Neuronal stem cell (in vitro differentiated cells): ENCODE measurements around the gene FDXR.

Experiments
- DNase-seq: peaks from one replicate; pipeline ENCODE4 v3.0.0-alpha.2; 2013; ENCODE audit warnings: low spot score
- H2AFZ ChIP-seq: one replicate; pipeline ENCODE4 v1.6.1; 2013; ENCODE audit warnings: mild to moderate bottlenecking, low read length, inconsistent platforms
- H2AK5ac ChIP-seq: 2 replicates; pipeline ENCODE4 v1.6.1; 2013; ENCODE audit warnings: low read depth, mild to moderate bottlenecking, inconsistent platforms, low read length, moderate library complexity, mixed read lengths
- H2BK120ac ChIP-seq: 2 replicates; pipeline ENCODE4 v1.6.1; 2013; ENCODE audit warnings: low read depth, mild to moderate bottlenecking, inconsistent platforms, low read length, moderate library complexity, mixed read lengths
- H2BK12ac ChIP-seq: one replicate; pipeline ENCODE4 v1.6.1; 2013; ENCODE audit warnings: low read length, inconsistent platforms
- H2BK15ac ChIP-seq: 2 replicates; pipeline ENCODE4 v1.6.1; 2013; ENCODE audit warnings: mild to moderate bottlenecking, low read length, inconsistent platforms, mixed read lengths
- H2BK5ac ChIP-seq: one replicate; pipeline ENCODE4 v1.6.1; 2013; ENCODE audit warnings: inconsistent platforms, mild to moderate bottlenecking, low read length, moderate library complexity
- H3K14ac ChIP-seq: one replicate; pipeline ENCODE4 v1.6.1; 2013; ENCODE audit warnings: low read length, inconsistent platforms
- H3K18ac ChIP-seq: 2 replicates; pipeline ENCODE4 v1.6.1; 2013; ENCODE audit warnings: low read length, inconsistent platforms
- H3K23ac ChIP-seq: 2 replicates; pipeline ENCODE4 v1.6.1; 2013; ENCODE audit warnings: low read depth, mild to moderate bottlenecking, mixed read lengths, low read length, inconsistent platforms; ENCODE audit not compliant: poor library complexity
- H3K27ac ChIP-seq: replicated peaks from 3 replicates; pipeline ENCODE4 v1.5.1; 2013; ENCODE audit warnings: low read length, inconsistent platforms
- H3K27me3 ChIP-seq, 3 experiments: 2 replicates each; pipeline ENCODE4 v1.6.1; 2013; ENCODE audit warnings: low read length in 3 of 3, mild to moderate bottlenecking in 2 of 3, inconsistent platforms in 1 of 3, low read depth in 1 of 3, mixed read lengths in 1 of 3, moderate library complexity in 1 of 3; ENCODE audit not compliant: control insufficient read depth in 3 of 3, insufficient read depth in 3 of 3
- H3K36me3 ChIP-seq, 2 donors: replicated peaks in 1 of 2; 2 replicates each; pipeline ENCODE4 v1.6.1; 2013; ENCODE audit warnings: low read length in 2 of 2; ENCODE audit not compliant: control insufficient read depth in 2 of 2, insufficient read depth in 2 of 2
- H3K4ac ChIP-seq: 2 replicates; pipeline ENCODE4 v1.6.1; 2013; ENCODE audit warnings: inconsistent platforms, mild to moderate bottlenecking, low read length, moderate library complexity
- H3K4me1 ChIP-seq, 2 donors: 1 replicate in 1 of 2; 2 replicates in 1 of 2; pipeline ENCODE4 v1.6.1; 2013; ENCODE audit warnings: low read length in 2 of 2, low read depth in 1 of 2; ENCODE audit not compliant: control insufficient read depth in 2 of 2, insufficient read depth in 1 of 2
- H3K4me2 ChIP-seq: one replicate; pipeline ENCODE4 v1.6.1; 2013; ENCODE audit warnings: mild to moderate bottlenecking, low read length, inconsistent platforms; ENCODE audit not compliant: insufficient read depth, poor library complexity, severe bottlenecking
- H3K4me3 ChIP-seq, 2 donors: 2 replicates each; pipeline ENCODE4 v1.5.1; 2013; ENCODE audit warnings: low read length in 2 of 2, mild to moderate bottlenecking in 2 of 2, inconsistent platforms in 1 of 2, moderate library complexity in 1 of 2
- H3K79me1 ChIP-seq: one replicate; pipeline ENCODE4 v1.6.1; 2013; ENCODE audit warnings: low read depth, mild to moderate bottlenecking, inconsistent platforms, low read length, moderate library complexity
- H3K9ac ChIP-seq: one replicate; pipeline ENCODE4 v1.6.1; 2013; ENCODE audit warnings: mild to moderate bottlenecking, low read depth, low read length, inconsistent platforms; ENCODE audit not compliant: poor library complexity
- H3K9me3 ChIP-seq, 2 donors: replicated peaks in 1 of 2; 2 replicates each; pipeline versions ENCODE3 to v1.6.1; 2013; ENCODE audit warnings: low read length in 2 of 2, mild to moderate bottlenecking in 2 of 2, inconsistent platforms in 1 of 2, low read depth in 1 of 2, mixed read lengths in 1 of 2, moderate library complexity in 1 of 2; ENCODE audit not compliant: control insufficient read depth in 2 of 2, insufficient read depth in 1 of 2
- H4K8ac ChIP-seq: one replicate; pipeline ENCODE4 v1.6.1; 2013; ENCODE audit warnings: low read depth, mild to moderate bottlenecking, inconsistent platforms, low read length, moderate library complexity
- H4K91ac ChIP-seq: one replicate; pipeline ENCODE4 v1.6.1; 2013; ENCODE audit warnings: low read length, low read depth, mild to moderate bottlenecking, inconsistent platforms; ENCODE audit not compliant: poor library complexity
- WGBS, 2 donors: extraction: QIAGEN DNeasy Blood & Tissue Kit; methylation state at CpG; one replicate each; pipeline ENCODE4 v1.1.7; 2013; ENCODE audit warnings: missing lambda C conversion rate in 2 of 2, mixed read lengths in 1 of 2; ENCODE audit not compliant: insufficient read length in 2 of 2, insufficient replicate concordance in 1 of 2; ENCODE audit errors: extremely low coverage in 2 of 2; 5-methylcytosine and 5-hydroxymethylcytosine counted together

Gene FDXR

GRCh38 chr17:74853669-74854068 is 19.1 kb downstream of the FDXR start:
- Histone ChIP-seq H2BK120ac (peak overlapping the region; percentile 87), H3K14ac (no peak overlapping the region), H3K4me2 (no peak overlapping the region), H3K9ac (peak overlapping the region; percentile 60), H3K27me3 (peaks cover 4 to 84% (median 75%) of the 10 kb centered on the region in 3 experiments), H3K4me1 (peaks cover 4 to 6% of the 10 kb centered on the region in 2 donors), H2AFZ (no peak overlapping the region), H4K91ac (peak overlapping the region; percentile 72), H3K4ac (no peak overlapping the region), H3K18ac (peak overlapping the region; percentile 64), H3K23ac (peak overlapping the region; percentile 43), H3K4me3 (no peak overlapping the region), H3K27ac (no peak overlapping the region), H2BK5ac (peak overlapping the region; percentile 90), H3K36me3 (no peaks in the 10 kb centered on the region), H3K79me1 (peaks cover 3% of the 10 kb centered on the region), H3K9me3 (peaks cover 0 to 2% of the 10 kb centered on the region in 2 donors), H4K8ac (no peak overlapping the region), H2BK12ac (peak overlapping the region; percentile 58), H2BK15ac (peak overlapping the region; percentile 94), H2AK5ac (peak overlapping the region; percentile 98)
- DNase-seq = no peak
- WGBS, 2 donors = no CpG with 5 or more reads among the region's 8 CpGs

GRCh38 chr17:74853048-74853397 is 19.8 kb downstream of the FDXR start:
- Histone ChIP-seq H3K79me1 (peaks cover 3% of the 10 kb centered on the region), H2BK120ac (no peak overlapping the region), H3K14ac (no peak overlapping the region), H3K4me2 (peak overlapping the region; percentile 98), H3K4ac (no peak overlapping the region), H3K23ac (no peak overlapping the region), H2BK12ac (no peak overlapping the region), H3K27ac (no peak overlapping the region), H2BK15ac (peak overlapping the region; percentile 55), H3K4me1 (peaks cover 4 to 6% of the 10 kb centered on the region in 2 donors), H3K9me3 (peaks cover 0 to 2% of the 10 kb centered on the region in 2 donors), H3K9ac (peak overlapping the region; percentile 30), H4K8ac (no peak overlapping the region), H3K36me3 (no peaks in the 10 kb centered on the region), H2BK5ac (no peak overlapping the region), H3K27me3 (peaks cover 3 to 79% (median 71%) of the 10 kb centered on the region in 3 experiments), H2AK5ac (no peak overlapping the region), H2AFZ (peak overlapping the region; percentile 89), H4K91ac (no peak overlapping the region), H3K18ac (peak overlapping the region; percentile 96), H3K4me3 (peak overlapping the region; percentile 32 to 67)
- WGBS, 2 donors = no CpG with 5 or more reads among the region's 9 CpGs
- no peak for DNase-seq

- Histone ChIP-seq H3K36me3 (no peaks in the 10 kb centered on the region), H3K9ac (peak overlapping the region; percentile 90), H3K27ac (no peak overlapping the region), H4K91ac (no peak overlapping the region), H3K23ac (peak overlapping the region; percentile 80), H3K9me3 (peaks cover 0 to 2% of the 10 kb centered on the region in 2 donors), H2AFZ (peak overlapping the region; percentile 89), H2BK120ac (no peak overlapping the region), H3K27me3 (peaks cover 2 to 73% (median 66%) of the 10 kb centered on the region in 3 experiments), H2AK5ac (peak overlapping the region; percentile 28), H2BK12ac (no peak overlapping the region), H3K4me1 (peaks cover 4 to 6% of the 10 kb centered on the region in 2 donors), H3K79me1 (peaks cover 3% of the 10 kb centered on the region), H3K18ac (peak overlapping the region; percentile 96), H3K4me2 (peak overlapping the region; percentile 98), H3K4ac (no peak overlapping the region), H2BK5ac (no peak overlapping the region), H3K4me3 (peak overlapping the region; percentile 32 to 67), H4K8ac (no peak overlapping the region), H2BK15ac (peak overlapping the region; percentile 55), H3K14ac (no peak overlapping the region)
- DNase-seq = peak; percentile 80
- WGBS, 2 donors = no CpG with 5 or more reads among the region's 76 CpGs
These were observed 20.4 kb downstream of the FDXR start for GRCh38 chr17:74852237-74853047.

GRCh38 chr17:74851612-74852236 is 21.1 kb downstream of the FDXR start:
- no peak overlapping the region for H3K14ac ChIP-seq
- peaks cover 0 to 66% (median 59%) of the 10 kb centered on the region in 3 experiments for H3K27me3 ChIP-seq
- H4K91ac ChIP-seq = no peak overlapping the region
- H2BK15ac ChIP-seq = no peak overlapping the region
- H2AK5ac ChIP-seq = no peak overlapping the region
- H3K4me3 ChIP-seq = peak overlapping the region in 1 of 2 donors; percentile 42
- H2BK120ac ChIP-seq = no peak overlapping the region
- H3K4me2 ChIP-seq = no peak overlapping the region
- no peak for DNase-seq
- no CpG with 5 or more reads among the region's 29 CpGs for WGBS, 2 donors
- no peak overlapping the region for H3K4ac ChIP-seq
- peak overlapping the region; percentile 89 for H2AFZ ChIP-seq
- H2BK12ac ChIP-seq = no peak overlapping the region
- no peak overlapping the region for H2BK5ac ChIP-seq
- no peak overlapping the region for H3K27ac ChIP-seq
- H3K18ac ChIP-seq = peak overlapping the region; percentile 28
- no peaks in the 10 kb centered on the region for H3K36me3 ChIP-seq
- peaks cover 3% of the 10 kb centered on the region for H3K79me1 ChIP-seq
- H4K8ac ChIP-seq = no peak overlapping the region
- peak overlapping the region; percentile 44 for H3K23ac ChIP-seq
- H3K9ac ChIP-seq = no peak overlapping the region
- peaks cover 0 to 2% of the 10 kb centered on the region in 2 donors for H3K9me3 ChIP-seq
- H3K4me1 ChIP-seq = peaks cover 4 to 6% of the 10 kb centered on the region in 2 donors
